Endodermal cell (in vitro differentiated cells): ENCODE data around the gene CORO1C. TPM values are rescaled to one million over a fixed set of nuclear protein-coding genes. Genes with fewer than 3 reads are reported as not detected.

Source experiments
- DNase-seq: peaks from one replicate; pipeline ENCODE4 v3.0.0-alpha.2; 2017
- H3K27ac ChIP-seq: 2 replicates; pipeline ENCODE4 v1.5.1; 2013; ENCODE audit warnings: mild to moderate bottlenecking, low read depth, low read length, moderate library complexity
- H3K27me3 ChIP-seq: 2 replicates; pipeline ENCODE4 v1.6.1; 2013; ENCODE audit warnings: mild to moderate bottlenecking, low read length, moderate library complexity; ENCODE audit not compliant: insufficient read depth, control insufficient read depth, poor library complexity, severe bottlenecking
- H3K36me3 ChIP-seq: 2 replicates; pipeline ENCODE4 v1.7.0; 2013; ENCODE audit warnings: mild to moderate bottlenecking, low read length, moderate library complexity; ENCODE audit not compliant: control insufficient read depth, insufficient read depth
- H3K4me1 ChIP-seq: one replicate; pipeline ENCODE4 v1.7.0; 2013; ENCODE audit warnings: low read length; ENCODE audit not compliant: control insufficient read depth, insufficient read depth
- H3K4me3 ChIP-seq: 2 replicates; pipeline ENCODE4 v1.5.1; 2013; ENCODE audit warnings: mild to moderate bottlenecking, low read length, moderate library complexity
- H3K9ac ChIP-seq: 2 replicates; pipeline ENCODE4 v1.6.1; 2013; ENCODE audit warnings: mild to moderate bottlenecking, low read length, moderate library complexity; ENCODE audit not compliant: poor library complexity, severe bottlenecking; ENCODE audit errors: extremely low read depth
- H3K9me3 ChIP-seq: 2 replicates; pipeline ENCODE4 v1.6.1; 2013; ENCODE audit warnings: mild to moderate bottlenecking, low read length, moderate library complexity; ENCODE audit not compliant: control insufficient read depth
- H3K27ac Mint-ChIP-seq: 2 replicates; pipeline ENCODE4 v1.8.0; 2020; ENCODE audit warnings: mixed read lengths
- H3K27me3 Mint-ChIP-seq: 2 replicates; pipeline ENCODE4 v1.8.0; 2021; ENCODE audit warnings: mild to moderate bottlenecking, mixed read lengths; ENCODE audit not compliant: insufficient read depth
- H3K36me3 Mint-ChIP-seq: 2 replicates; pipeline ENCODE4 v1.8.0; 2020; ENCODE audit warnings: low read depth, mixed read lengths
- H3K4me1 Mint-ChIP-seq: 2 replicates; pipeline ENCODE4 v1.8.0; 2020; ENCODE audit warnings: mixed read lengths
- H3K4me3 Mint-ChIP-seq: 2 replicates; pipeline ENCODE4 v1.8.0; 2020; ENCODE audit warnings: mild to moderate bottlenecking, moderate library complexity, mixed read lengths
- H3K9me3 Mint-ChIP-seq: 2 replicates; pipeline ENCODE4 v1.8.0; 2020; ENCODE audit warnings: mild to moderate bottlenecking, mixed read lengths
- CTCF ChIP-seq: fragments of 200-600 bp; sonication (generic); conservative IDR thresholded peaks from 2 replicates; pipeline ENCODE4 v1.5.0; 2021; ENCODE audit warnings: antibody characterized with exemption, mild to moderate bottlenecking
- WGBS, 2 experiments: methylation state at CpG; one replicate each; pipeline versions ENCODE4 v1.1.5 to v1.1.7; 2013; ENCODE audit warnings: missing lambda C conversion rate in 2 of 2, mixed read lengths in 1 of 2; ENCODE audit not compliant: insufficient coverage in 1 of 2, insufficient read length in 1 of 2; 5-methylcytosine and 5-hydroxymethylcytosine counted together
- total RNA-seq, 2 donors: library from RNA; stranded (reverse); fragmentation: NEBNext Ultra II Directional in 1 of 2; extraction: Animal tissue kit (Norgen Biotek cat#: 25700) in 1 of 2; gene quantifications; 2 replicates in 1 of 2; 3 replicates in 1 of 2; pipeline ENCODE4 v1.2.1, GENCODE V29; 2021

CORO1C gene
- total RNA-seq, 2 donors from 2014 or later: 122 to 125 TPM

- Histone ChIP-seq H3K4me3 (no peak overlapping the region), H3K9me3 (no peaks in the 10 kb centered on the region), H3K27me3 (no peaks in the 10 kb centered on the region), H3K27ac (no peak overlapping the region), H3K9ac (no peak overlapping the region), H3K4me1 (peaks cover 5% of the 10 kb centered on the region), H3K36me3 (peaks cover 49% of the 10 kb centered on the region)
- no peak for TF ChIP-seq CTCF
- no peak for DNase-seq
- H3K4me3 Mint-ChIP-seq: no peak overlapping the region
- peaks cover 12% of the 10 kb centered on the region for H3K4me1 Mint-ChIP-seq
- H3K27ac Mint-ChIP-seq: no peak overlapping the region
- H3K27me3 Mint-ChIP-seq: no peaks in the 10 kb centered on the region
- no peaks in the 10 kb centered on the region for H3K9me3 Mint-ChIP-seq
- 93 to 100% methylated on average over 2 to 4 of the region's 5 CpGs for WGBS, 2 experiments
- H3K36me3 Mint-ChIP-seq: peaks cover 22% of the 10 kb centered on the region
These were observed 54.6 kb downstream of the CORO1C start for GRCh38 chr12:108676707-108677106.

- no peak for TF ChIP-seq CTCF
- Mint-ChIP-seq H3K4me1 (peaks cover 9% of the 10 kb centered on the region), H3K36me3 (peaks cover 22% of the 10 kb centered on the region), H3K27me3 (no peaks in the 10 kb centered on the region), H3K4me3 (no peak overlapping the region), H3K9me3 (no peaks in the 10 kb centered on the region), H3K27ac (peak overlapping the region; percentile 24)
- no peaks in the 10 kb centered on the region for H3K9me3 ChIP-seq
- H3K27me3 ChIP-seq: no peaks in the 10 kb centered on the region
- H3K36me3 ChIP-seq: peaks cover 49% of the 10 kb centered on the region
- H3K4me3 ChIP-seq: no peak overlapping the region
- 90 to 91% methylated on average over 4 of the region's 4 CpGs for WGBS, 2 experiments
- H3K4me1 ChIP-seq: peaks cover 5% of the 10 kb centered on the region
- H3K9ac ChIP-seq: no peak overlapping the region
- H3K27ac ChIP-seq: no peak overlapping the region
- no peak for DNase-seq
These were observed 55.5 kb downstream of the CORO1C start for GRCh38 chr12:108675792-108676191.

GRCh38 chr12:108672054-108672453 is 59.3 kb downstream of the CORO1C start:
- no peaks in the 10 kb centered on the region for H3K27me3 ChIP-seq
- H3K27me3 Mint-ChIP-seq: no peaks in the 10 kb centered on the region

More at GRCh38 chr12:108672054-108672453, 59.3 kb downstream of the CORO1C start:
- no peaks in the 10 kb centered on the region for H3K9me3 Mint-ChIP-seq
- no peak overlapping the region for H3K27ac ChIP-seq
- H3K9me3 ChIP-seq: no peaks in the 10 kb centered on the region
- DNase-seq: no peak
- H3K36me3 ChIP-seq: peaks cover 36% of the 10 kb centered on the region
- H3K4me3 ChIP-seq: no peak overlapping the region
- peaks cover 18% of the 10 kb centered on the region for H3K36me3 Mint-ChIP-seq
- no peak overlapping the region for H3K27ac Mint-ChIP-seq
- WGBS, 2 experiments: 88 to 90% methylated on average over 3 of the region's 3 CpGs
- no peak overlapping the region for H3K9ac ChIP-seq
- H3K4me3 Mint-ChIP-seq: no peak overlapping the region
- H3K4me1 ChIP-seq: peaks cover 5% of the 10 kb centered on the region
- peaks cover 14% of the 10 kb centered on the region for H3K4me1 Mint-ChIP-seq
- no peak for TF ChIP-seq CTCF
